Measurements from ENCODE around the gene FOXP2. TPM values are rescaled to one million over a fixed set of nuclear protein-coding genes. Genes with fewer than 3 reads are reported as not detected.
"Not testable (repeated sequence)": the region's sequence is repeated elsewhere in the genome, so short reads cannot be mapped to it uniquely, and the experiment has no call there.

The FOXP2 gene
- total and polyA plus RNA-seq, 9 of the 15 experiments (the other 6 are each of a cell fraction or from before 2014, with no cell fraction given): not detected

- FAIRE-seq (no peak), ATAC-seq (no peak), DNase-seq (ENCODE audit: extremely low read depth in 1 of 4, low spot score in 3 of 4) (no peak)
- in situ Hi-C loops (cut with MboI): no loop called here
- no peak overlapping the region for H3K9ac ChIP-seq (ENCODE audit: insufficient read depth in 1 of 2, low read depth in 2 of 2, low read length in 2 of 2)
- intact Hi-C loops (cut with micrococcal nuclease): no loop called here
- no peaks in the 10 kb centered on the region for H3K36me3 ChIP-seq (ENCODE audit: control insufficient read depth, insufficient read depth, low read length)
- H3K79me2 ChIP-seq (ENCODE audit: control insufficient read depth, insufficient read depth, low read length): no peaks in the 10 kb centered on the region
- H3K4me1 ChIP-seq (replicated peaks in 1 of 2; ENCODE audit: control insufficient read depth in 2 of 2, insufficient read depth in 2 of 2, low read length in 2 of 2): no peaks in the 10 kb centered on the region
- no peak overlapping the region for H2AFZ ChIP-seq (ENCODE audit: low read depth, low read length)
- TF ChIP-seq CREM (IDR thresholded peaks at IDR 0.05; ENCODE audit: low read depth) (no peak), POLR2A (conservative IDR thresholded peaks at IDR 0.05) (no peak), YBX1 (IDR thresholded peaks at IDR 0.05) (no peak), ZNF140 (CRISPR knock-in tag; IDR thresholded peaks at IDR 0.05) (no peak), OTX1 (CRISPR knock-in tag; IDR thresholded peaks at IDR 0.05) (no peak), MAX (CRISPR knock-in tag; IDR thresholded peaks at IDR 0.05) (no peak), RBM34 (IDR thresholded peaks at IDR 0.05; ENCODE audit: borderline replicate concordance, insufficient read depth, low read length) (no peak), PYGO2 (tag; IDR thresholded peaks at IDR 0.05) (no peak), TAF15 (IDR thresholded peaks at IDR 0.05; ENCODE audit: low read depth, low read length) (no peak), SMARCB1 (IDR thresholded peaks at IDR 0.05; ENCODE audit: insufficient read length, low read depth) (no peak), ETV1 (tag; conservative IDR thresholded peaks at IDR 0.05; ENCODE audit: low read depth) (no peak), ASH1L (IDR thresholded peaks at IDR 0.05; ENCODE audit: borderline replicate concordance, low read depth, partially characterized antibody) (no peak), ZNF175 (CRISPR knock-in tag; IDR thresholded peaks at IDR 0.05; ENCODE audit: low read depth) (no peak)
- H3K27ac ChIP-seq (ENCODE audit: extremely low read depth, low read depth, low read length): no peak overlapping the region
- H3K4me2 ChIP-seq (ENCODE audit: insufficient read depth, low read length): no peak overlapping the region
- ChIA-PET POLR2A (no interaction called here), CTCF (ENCODE audit: low intra/inter-chr PET ratio) (no interaction called here)
- H3K4me3 ChIP-seq: no peak overlapping the region
- H4K20me1 ChIP-seq (replicated peaks; ENCODE audit: control insufficient read depth, insufficient read depth, low read length): no peaks in the 10 kb centered on the region
- BruUV-seq (replicated peaks): no TSS peak
- H3K9me3 ChIP-seq (replicated peaks; ENCODE audit: control insufficient read depth, insufficient read depth, low read depth, low read length): peaks cover 2% of the 10 kb centered on the region; the same call in 1 of the 2 replicates
- no peaks in the 10 kb centered on the region for H3K9me1 ChIP-seq (ENCODE audit: control insufficient read depth, insufficient read depth, low read length)
- no peaks in the 10 kb centered on the region for H3K27me3 ChIP-seq (ENCODE audit: control insufficient read depth in 2 of 2, insufficient read depth in 2 of 2, low read length in 2 of 2)
Measured at GRCh38 chr7:114375907-114376306, 38.7 kb upstream of the FOXP2 start.

GRCh38 chr7:114383946-114384345 is 30.7 kb upstream of the FOXP2 start:
- FAIRE-seq; H3K9me3 ChIP-seq (replicated peaks; ENCODE audit: control insufficient read depth, insufficient read depth, low read depth, low read length); H3K9ac ChIP-seq (ENCODE audit: insufficient read depth in 1 of 2, low read depth in 2 of 2, low read length in 2 of 2); DNase-seq (ENCODE audit: extremely low read depth in 1 of 4, low spot score in 3 of 4); intact Hi-C loops (cut with micrococcal nuclease); H3K4me3 ChIP-seq; H3K27ac ChIP-seq (ENCODE audit: extremely low read depth, low read depth, low read length); H3K27me3 ChIP-seq (ENCODE audit: control insufficient read depth in 2 of 2, insufficient read depth in 2 of 2, low read length in 2 of 2); POLR2A ChIA-PET; in situ Hi-C loops (cut with MboI); H3K4me1 ChIP-seq (replicated peaks in 1 of 2; ENCODE audit: control insufficient read depth in 2 of 2, insufficient read depth in 2 of 2, low read length in 2 of 2); H3K9me1 ChIP-seq (ENCODE audit: control insufficient read depth, insufficient read depth, low read length); H3K4me2 ChIP-seq (ENCODE audit: insufficient read depth, low read length); ATAC-seq; CTCF ChIA-PET (ENCODE audit: low intra/inter-chr PET ratio); H3K79me2 ChIP-seq (ENCODE audit: control insufficient read depth, insufficient read depth, low read length); H2AFZ ChIP-seq (ENCODE audit: low read depth, low read length); H4K20me1 ChIP-seq (replicated peaks; ENCODE audit: control insufficient read depth, insufficient read depth, low read length); H3K36me3 ChIP-seq (ENCODE audit: control insufficient read depth, insufficient read depth, low read length); BruUV-seq (replicated peaks): not testable (repeated sequence)
- 2% methylated on average over 7 of the region's 7 CpGs for WGBS (ENCODE audit: insufficient coverage, low coverage, missing lambda C conversion rate)

- H3K36me3 ChIP-seq (ENCODE audit: control insufficient read depth, insufficient read depth, low read length); H3K27me3 ChIP-seq (ENCODE audit: control insufficient read depth in 2 of 2, insufficient read depth in 2 of 2, low read length in 2 of 2); H4K20me1 ChIP-seq (replicated peaks; ENCODE audit: control insufficient read depth, insufficient read depth, low read length); FAIRE-seq; CTCF ChIA-PET (ENCODE audit: low intra/inter-chr PET ratio); H3K9me1 ChIP-seq (ENCODE audit: control insufficient read depth, insufficient read depth, low read length); BruUV-seq (replicated peaks); H3K4me3 ChIP-seq; H3K27ac ChIP-seq (ENCODE audit: extremely low read depth, low read depth, low read length); H3K4me2 ChIP-seq (ENCODE audit: insufficient read depth, low read length); intact Hi-C loops (cut with micrococcal nuclease); POLR2A ChIA-PET; H2AFZ ChIP-seq (ENCODE audit: low read depth, low read length); H3K9me3 ChIP-seq (replicated peaks; ENCODE audit: control insufficient read depth, insufficient read depth, low read depth, low read length); DNase-seq (ENCODE audit: extremely low read depth in 1 of 4, low spot score in 3 of 4); ATAC-seq; in situ Hi-C loops (cut with MboI); H3K4me1 ChIP-seq (replicated peaks in 1 of 2; ENCODE audit: control insufficient read depth in 2 of 2, insufficient read depth in 2 of 2, low read length in 2 of 2); H3K9ac ChIP-seq (ENCODE audit: insufficient read depth in 1 of 2, low read depth in 2 of 2, low read length in 2 of 2); H3K79me2 ChIP-seq (ENCODE audit: control insufficient read depth, insufficient read depth, low read length): not testable (repeated sequence)
- WGBS (ENCODE audit: insufficient coverage, low coverage, missing lambda C conversion rate): 2% methylated on average over 3 of the region's 3 CpGs
Measured at GRCh38 chr7:114384346-114384745, 30.3 kb upstream of the FOXP2 start.
